HL-60/S4 treated with retinoic acid at 250 ng/mL for 4 days and 3 days (cell line): ENCODE results near the gene EXD3.
"Not testable (repeated sequence)": the region's sequence is repeated elsewhere in the genome, so short reads cannot be mapped to it uniquely, and the experiment has no call there.

Source experiments
- in situ Hi-C: fragments of 300-500 bp; cut with MboI; formaldehyde crosslinking; loops from 2 replicates; pipeline ENCODE4 v1.7.0; 2022; ENCODE audit warnings: low sequenced_read_pairs

EXD3 gene

GRCh38 chr9:137266585-137267453 lies 156.1 kb downstream of the EXD3 start:
- in situ Hi-C loops = no loop called here

GRCh38 chr9:137266162-137266527 lies 156.8 kb downstream of the EXD3 start:
- in situ Hi-C loops = no loop called here

GRCh38 chr9:137265496-137266161 lies 157.3 kb downstream of the EXD3 start:
- in situ Hi-C loops = no loop called here

- in situ Hi-C loops = no loop called here
Measured at GRCh38 chr9:137264067-137264466, 158.9 kb downstream of the EXD3 start.

GRCh38 chr9:137263506-137263905 lies 159.5 kb downstream of the EXD3 start:
- in situ Hi-C loops = no loop called here

GRCh38 chr9:137262909-137263285 lies 160.1 kb downstream of the EXD3 start:
- in situ Hi-C loops = no loop called here

- in situ Hi-C loops = not testable (repeated sequence)
Measured at GRCh38 chr9:137262173-137262908, 160.6 kb downstream of the EXD3 start.
